Neural cell (in vitro differentiated cells): ENCODE measurements around the gene TSPAN16. TPM values are rescaled to one million over a fixed set of nuclear protein-coding genes. Genes with fewer than 3 reads are reported as not detected.

Experiments used
- H2AFZ ChIP-seq: fragments of 200-600, 300-800 bp; sonication (generic), shearing (Covaris generic); 2 replicates; pipeline ENCODE4 v1.6.0; 2014; ENCODE audit warnings: low read depth, mild to moderate bottlenecking, antibody characterized with exemption, low read length, moderate library complexity
- H3F3A ChIP-seq: fragments of 200-600 bp; shearing (Covaris generic); 2 replicates; pipeline ENCODE4 v1.6.1; 2016; ENCODE audit warnings: mild to moderate bottlenecking, moderate library complexity, mixed read lengths, antibody characterized with exemption, low read length; ENCODE audit not compliant: insufficient read depth, poor library complexity, severe bottlenecking
- H3K27ac ChIP-seq: fragments of 200-600, 300-800 bp; sonication (generic), shearing (Covaris generic); 2 replicates; pipeline ENCODE4 v1.5.1; 2014; ENCODE audit warnings: mild to moderate bottlenecking, low read length, moderate library complexity
- H3K27me3 ChIP-seq: fragments of 300-800, 200-600 bp; sonication (generic), shearing (Covaris generic); 2 replicates; pipeline ENCODE4 v1.6.0; 2014; ENCODE audit warnings: mild to moderate bottlenecking, low read depth, low read length, moderate library complexity; ENCODE audit not compliant: insufficient read depth
- H3K36me3 ChIP-seq: fragments of 300-800, 200-600 bp; sonication (generic), shearing (Covaris generic); 2 replicates; pipeline ENCODE4 v1.5.1; 2014; ENCODE audit warnings: mild to moderate bottlenecking, antibody characterized with exemption, low read length, moderate library complexity; ENCODE audit not compliant: insufficient read depth
- H3K4me2 ChIP-seq: fragments of 300-800, 200-600 bp; sonication (generic), shearing (Covaris generic); 2 replicates; pipeline ENCODE4 v1.6.0; 2014; ENCODE audit warnings: mild to moderate bottlenecking, low read length
- H3K4me3 ChIP-seq: fragments of 300-800, 200-600 bp; sonication (generic), shearing (Covaris generic); 2 replicates; pipeline ENCODE4 v1.5.1; 2014; ENCODE audit warnings: mild to moderate bottlenecking, low read length, moderate library complexity
- H3K79me2 ChIP-seq: fragments of 200-600 bp; shearing (Covaris generic); replicated peaks from 2 replicates; pipeline ENCODE4 v1.6.0; 2014; ENCODE audit warnings: mild to moderate bottlenecking, low read length, moderate library complexity; ENCODE audit not compliant: insufficient read depth
- H3K9ac ChIP-seq: fragments of 300-800, 200-600 bp; sonication (generic), shearing (Covaris generic); 2 replicates; pipeline ENCODE4 v1.6.1; 2016; ENCODE audit warnings: mild to moderate bottlenecking, low read length, mixed read lengths
- H3K9me2 ChIP-seq: fragments of 200-600 bp; shearing (Covaris generic); 2 replicates; pipeline ENCODE4 v1.6.1; 2016; ENCODE audit warnings: mild to moderate bottlenecking, low read length, mixed read lengths; ENCODE audit not compliant: insufficient read depth
- H3K9me3 ChIP-seq: fragments of 200-600, 300-800 bp; sonication (generic), shearing (Covaris generic); 2 replicates; pipeline ENCODE4 v1.6.1; 2016; ENCODE audit warnings: mild to moderate bottlenecking, mixed run types, low read length, moderate library complexity, mixed read lengths
- H4K20me1 ChIP-seq: fragments of 200-600 bp; shearing (Covaris generic); 2 replicates; pipeline ENCODE4 v1.6.1; 2016; ENCODE audit warnings: mild to moderate bottlenecking, mixed run types; ENCODE audit not compliant: insufficient read depth
- SMC3 ChIP-seq: fragments of 450-650 bp; conservative IDR thresholded peaks from 2 replicates; pipeline ENCODE4 v1.6.1; 2014; ENCODE audit warnings: antibody characterized with exemption, mild to moderate bottlenecking, moderate library complexity; ENCODE audit not compliant: poor library complexity
- TAF1 ChIP-seq: IDR thresholded peaks from 2 replicates; pipeline ENCODE4 v1.6.1; 2012; ENCODE audit warnings: low read depth
- polyA plus RNA-seq: library from polyadenylated mRNA; depleted of rRNA; stranded (reverse); fragments of >200 nt; gene quantifications from 2 replicates; pipeline ENCODE4 v1.2.3, GENCODE V29; 2014
- TF ChIP-seq, protein P1 (sequence below): IDR thresholded peaks from 2 replicates; pipeline ENCODE4 v1.6.1; 2012; ENCODE audit warnings: borderline replicate concordance

Gene TSPAN16
- polyA plus RNA-seq, 1 donor from 2014 or later, result not detected

DNA sequence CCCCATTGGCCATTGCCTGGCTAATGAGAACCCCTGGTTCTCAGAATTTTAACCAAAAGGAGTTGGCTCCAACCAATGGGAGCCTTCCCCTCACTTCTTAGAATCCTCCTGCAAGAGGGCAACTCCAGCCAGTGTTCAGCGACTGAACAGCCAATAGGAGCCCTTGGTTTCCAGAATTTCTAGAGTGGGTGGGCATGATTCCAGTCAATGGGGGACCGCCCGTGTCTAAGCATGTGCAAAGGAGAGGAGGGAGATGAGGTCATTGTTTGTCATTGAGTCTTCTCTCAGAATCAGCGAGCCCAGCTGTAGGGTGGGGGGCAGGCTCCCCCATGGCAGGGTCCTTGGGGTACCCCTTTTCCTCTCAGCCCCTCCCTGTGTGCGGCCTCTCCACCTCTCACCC is 69.0 kb downstream of the TSPAN16 start:
- Histone ChIP-seq H4K20me1 (no peaks in the 10 kb centered on the region), H3K4me3 (no peak overlapping the region), H3K9me2 (no peaks in the 10 kb centered on the region), H3K36me3 (peaks cover 5% of the 10 kb centered on the region), H3K79me2 (no peaks in the 10 kb centered on the region), H3K4me2 (no peak overlapping the region), H3K9me3 (no peaks in the 10 kb centered on the region), H3F3A (no peaks in the 10 kb centered on the region), H3K27me3 (no peaks in the 10 kb centered on the region), H3K27ac (no peak overlapping the region), H3K9ac (no peak overlapping the region), H2AFZ (no peak overlapping the region)
- no peak for TF ChIP-seq SMC3
- TF ChIP-seq TAF1, result no peak
- TF ChIP-seq, protein P1, sequence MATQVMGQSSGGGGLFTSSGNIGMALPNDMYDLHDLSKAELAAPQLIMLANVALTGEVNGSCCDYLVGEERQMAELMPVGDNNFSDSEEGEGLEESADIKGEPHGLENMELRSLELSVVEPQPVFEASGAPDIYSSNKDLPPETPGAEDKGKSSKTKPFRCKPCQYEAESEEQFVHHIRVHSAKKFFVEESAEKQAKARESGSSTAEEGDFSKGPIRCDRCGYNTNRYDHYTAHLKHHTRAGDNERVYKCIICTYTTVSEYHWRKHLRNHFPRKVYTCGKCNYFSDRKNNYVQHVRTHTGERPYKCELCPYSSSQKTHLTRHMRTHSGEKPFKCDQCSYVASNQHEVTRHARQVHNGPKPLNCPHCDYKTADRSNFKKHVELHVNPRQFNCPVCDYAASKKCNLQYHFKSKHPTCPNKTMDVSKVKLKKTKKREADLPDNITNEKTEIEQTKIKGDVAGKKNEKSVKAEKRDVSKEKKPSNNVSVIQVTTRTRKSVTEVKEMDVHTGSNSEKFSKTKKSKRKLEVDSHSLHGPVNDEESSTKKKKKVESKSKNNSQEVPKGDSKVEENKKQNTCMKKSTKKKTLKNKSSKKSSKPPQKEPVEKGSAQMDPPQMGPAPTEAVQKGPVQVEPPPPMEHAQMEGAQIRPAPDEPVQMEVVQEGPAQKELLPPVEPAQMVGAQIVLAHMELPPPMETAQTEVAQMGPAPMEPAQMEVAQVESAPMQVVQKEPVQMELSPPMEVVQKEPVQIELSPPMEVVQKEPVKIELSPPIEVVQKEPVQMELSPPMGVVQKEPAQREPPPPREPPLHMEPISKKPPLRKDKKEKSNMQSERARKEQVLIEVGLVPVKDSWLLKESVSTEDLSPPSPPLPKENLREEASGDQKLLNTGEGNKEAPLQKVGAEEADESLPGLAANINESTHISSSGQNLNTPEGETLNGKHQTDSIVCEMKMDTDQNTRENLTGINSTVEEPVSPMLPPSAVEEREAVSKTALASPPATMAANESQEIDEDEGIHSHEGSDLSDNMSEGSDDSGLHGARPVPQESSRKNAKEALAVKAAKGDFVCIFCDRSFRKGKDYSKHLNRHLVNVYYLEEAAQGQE, result no peak

Other genes with a start within 250 kb of the TSPAN16 start
- gene LDLR, start 206.7 kb upstream of the TSPAN16 start, polyA plus RNA-seq, result 23.2 and 26.4 TPM in 2 replicates
- gene SPC24, start 140.4 kb upstream of the TSPAN16 start, polyA plus RNA-seq, result 0.40 and 2.5 TPM in 2 replicates
- gene KANK2, start 98.6 kb upstream of the TSPAN16 start, polyA plus RNA-seq, result 0.25 and 0.26 TPM in 2 replicates
- not detected in 2 replicates for gene ANGPTL8, start 56.5 kb upstream of the TSPAN16 start, polyA plus RNA-seq
- gene DOCK6, start 33.6 kb upstream of the TSPAN16 start, polyA plus RNA-seq, result 0.48 TPM in 1 of 2 replicates, not detected in the other
- 16.7 and 19.3 TPM in 2 replicates for gene RAB3D, start 43.5 kb downstream of the TSPAN16 start, polyA plus RNA-seq
- 113 and 136 TPM in 2 replicates for gene TMEM205, start 50.1 kb downstream of the TSPAN16 start, polyA plus RNA-seq
- gene CCDC159, start 50.4 kb downstream of the TSPAN16 start, polyA plus RNA-seq, result 2.4 TPM in 1 of 2 replicates, not detected in the other
- gene PLPPR2, start 59.3 kb downstream of the TSPAN16 start, polyA plus RNA-seq, result 44.1 and 47.6 TPM in 2 replicates
- gene SWSAP1, start 78.5 kb downstream of the TSPAN16 start, polyA plus RNA-seq, result 2.1 and 2.4 TPM in 2 replicates
- 3.1 and 5.8 TPM in 2 replicates for gene EPOR, start 88.2 kb downstream of the TSPAN16 start, polyA plus RNA-seq
- not detected in 2 replicates for gene RGL3, start 123.2 kb downstream of the TSPAN16 start, polyA plus RNA-seq
- gene ODAD3, start 139.0 kb downstream of the TSPAN16 start, polyA plus RNA-seq, result 3.4 and 5.4 TPM in 2 replicates
- 29.6 and 70.2 TPM in 2 replicates for gene PRKCSH, start 139.5 kb downstream of the TSPAN16 start, polyA plus RNA-seq
- gene ELAVL3, start 184.9 kb downstream of the TSPAN16 start, polyA plus RNA-seq, result 38.7 and 68.9 TPM in 2 replicates
- gene ZNF653, start 209.7 kb downstream of the TSPAN16 start, polyA plus RNA-seq, result 16.5 and 24.6 TPM in 2 replicates
- gene ECSIT, start 233.0 kb downstream of the TSPAN16 start, polyA plus RNA-seq, result 98.3 and 99.0 TPM in 2 replicates
- 0.18 TPM in 1 of 2 replicates, not detected in the other for gene CNN1, start 242.7 kb downstream of the TSPAN16 start, polyA plus RNA-seq